ENCODE measurements around the gene KIF5A. TPM values are rescaled to one million over a fixed set of nuclear protein-coding genes. Genes with fewer than 3 reads are reported as not detected.

KIF5A gene
- total and polyA plus RNA-seq, 2 of the 13 experiments (the other 11 are each of a cell fraction or from before 2014, with no cell fraction given) = 1.6 to 11.9 TPM

- TF ChIP-seq ZNF574 (CRISPR knock-in tag; IDR thresholded peaks at IDR 0.05) = peak; percentile 51; the same call in 1 of the 2 replicates
- no peak for TF ChIP-seq ZMYM2 (CRISPR knock-in tag; IDR thresholded peaks at IDR 0.05)
- TF ChIP-seq TFAP4 (IDR thresholded peaks at IDR 0.05; ENCODE audit: borderline replicate concordance, low read depth) = peak; percentile 72; the same call in 1 of the 2 replicates
- peak; percentile 30; the same call in 1 of the 2 replicates for TF ChIP-seq ZBTB25 (CRISPR knock-in tag; IDR thresholded peaks at IDR 0.05)
- no peak for TF ChIP-seq ZNF850 (CRISPR knock-in tag; conservative IDR thresholded peaks at IDR 0.05)
- no peak for TF ChIP-seq ATF3 (CRISPR knock-in tag; IDR thresholded peaks at IDR 0.05)
- peak; percentile 22; the same call in 1 of the 2 replicates for TF ChIP-seq CTCF (CRISPR knock-in tag; IDR thresholded peaks at IDR 0.05)
- TF ChIP-seq SUZ12 (IDR thresholded peaks at IDR 0.05; ENCODE audit: low read depth, low read length) = no peak
- no peak for TF ChIP-seq PLSCR1 (CRISPR knock-in tag; IDR thresholded peaks at IDR 0.05; ENCODE audit: borderline replicate concordance)
- peak; percentile 61 for TF ChIP-seq SALL1 (CRISPR knock-in tag; IDR thresholded peaks at IDR 0.05)
- TF ChIP-seq POLR2AphosphoS2 (IDR thresholded peaks at IDR 0.05; ENCODE audit: low read depth, low read length) = no peak
- no peak for TF ChIP-seq HDAC2 (CRISPR knock-in tag; IDR thresholded peaks at IDR 0.05)
- no peak for TF ChIP-seq ZNF512 (CRISPR knock-in tag; IDR thresholded peaks at IDR 0.05)
- TF ChIP-seq ZC3H13 (CRISPR knock-in tag; IDR thresholded peaks at IDR 0.05) = no peak
- TF ChIP-seq TBX2 (CRISPR knock-in tag; IDR thresholded peaks at IDR 0.05; ENCODE audit: borderline replicate concordance) = no peak
- TF ChIP-seq HNRNPK (IDR thresholded peaks at IDR 0.05; ENCODE audit: low read depth, low read length, poor library complexity, severe bottlenecking) = peak; percentile 99
- TF ChIP-seq POGZ (CRISPR knock-in tag; IDR thresholded peaks at IDR 0.05) = peak; percentile 58; the same call in 1 of the 2 replicates
- TF ChIP-seq RARG (CRISPR knock-in tag; IDR thresholded peaks at IDR 0.05; ENCODE audit: low read depth) = no peak
- peak; percentile 63; the same call in 1 of the 2 replicates for TF ChIP-seq TAF1 (CRISPR knock-in tag; IDR thresholded peaks at IDR 0.05)
- TF ChIP-seq U2AF2 (IDR thresholded peaks at IDR 0.05; ENCODE audit: low read depth, low read length) = no peak
These were observed 61.4 kb downstream of the KIF5A start, which contains the start of gene ARHGEF25 (continued) for GRCh38 chr12:57611108-57611826.
